Caco-2 (cell line): ENCODE data around the gene GARIN6. TPM values are rescaled to one million over a fixed set of nuclear protein-coding genes. Genes with fewer than 3 reads are reported as not detected.

ENCODE experiments used
- BruUV-seq: library from RNA; stranded (reverse); fragments of 400-500 nt; replicated peaks from 2 replicates; lab custom pipeline; 2021; lab: Mats Ljungman, UMichigan
- CTCF ChIA-PET: fragments of 300-600 bp; sonication (Branson Sonifier 250); formaldehyde crosslinking; loops from one replicate; lab custom pipeline; 2022; ENCODE audit warnings: antibody characterized with exemption; lab: Charles Lee
- POLR2A ChIA-PET: fragments of 300-600 bp; sonication (Branson Sonifier 250); formaldehyde crosslinking; loops from one replicate; lab custom pipeline; 2022; ENCODE audit warnings: antibody characterized with exemption; lab: Charles Lee
- DNase-seq, 2 experiments: peaks; one replicate each; pipeline versions ENCODE4 v3.0.0 to v3.0.0-alpha.2; 2020 to 2022
- H3K27me3 ChIP-seq: replicated peaks from 2 replicates; pipeline ENCODE4 v1.6.0; 2011; ENCODE audit warnings: low read length; ENCODE audit not compliant: control insufficient read depth, insufficient read depth
- H3K36me3 ChIP-seq: 2 replicates; pipeline ENCODE4 v1.5.1; 2011; ENCODE audit warnings: low read length; ENCODE audit not compliant: control insufficient read depth, insufficient read depth
- H3K4me1 ChIP-seq: fragments of 250-450 bp; sonication (Bioruptor Pico); 2 replicates; pipeline ENCODE4 v1.5.1; 2020; ENCODE audit warnings: mild to moderate bottlenecking
- H3K4me3 ChIP-seq: 2 replicates; pipeline ENCODE4 v1.5.1; 2011; ENCODE audit warnings: low read depth, mild to moderate bottlenecking, control low read depth, low read length
- H3K9me3 ChIP-seq: fragments of 250-450 bp; sonication (Bioruptor Pico); 2 replicates; pipeline ENCODE4 v1.5.1; 2020; ENCODE audit warnings: mild to moderate bottlenecking, moderate library complexity
- H3K27ac Mint-ChIP-seq: one replicate; pipeline ENCODE4 v1.8.0; 2022; ENCODE audit warnings: mixed read lengths; ENCODE audit not compliant: unreplicated experiment
- H3K27me3 Mint-ChIP-seq: one replicate; pipeline ENCODE4 v1.8.0; 2022; ENCODE audit warnings: mixed read lengths; ENCODE audit not compliant: insufficient read depth, unreplicated experiment
- H3K36me3 Mint-ChIP-seq: one replicate; pipeline ENCODE4 v1.8.0; 2022; ENCODE audit warnings: mild to moderate bottlenecking, mixed read lengths; ENCODE audit not compliant: insufficient read depth, unreplicated experiment
- H3K4me1 Mint-ChIP-seq: one replicate; pipeline ENCODE4 v1.8.0; 2022; ENCODE audit warnings: low read depth, mixed read lengths; ENCODE audit not compliant: unreplicated experiment
- H3K4me3 Mint-ChIP-seq: one replicate; pipeline ENCODE4 v1.8.0; 2022; ENCODE audit warnings: mild to moderate bottlenecking, moderate library complexity, mixed read lengths; ENCODE audit not compliant: unreplicated experiment
- H3K9me3 Mint-ChIP-seq: one replicate; pipeline ENCODE4 v1.8.0; 2022; ENCODE audit warnings: mixed read lengths; ENCODE audit not compliant: unreplicated experiment
- CTCF ChIP-seq, 2 experiments: fragments of 200-600 bp in 1 of 2; IDR thresholded peaks; 1 replicate in 1 of 2; 2 replicates in 1 of 2; pipeline versions ENCODE4 v1.5.1 to v1.8.0; 2011 to 2022; ENCODE audit warnings: antibody characterized with exemption in 1 of 2, control low read depth in 1 of 2, inconsistent platforms in 1 of 2, low read depth in 1 of 2, low read length in 1 of 2, mild to moderate bottlenecking in 1 of 2, moderate library complexity in 1 of 2; ENCODE audit not compliant: insufficient read depth in 1 of 2, severe bottlenecking in 1 of 2, unreplicated experiment in 1 of 2
- intact Hi-C: fragments of 100-400 bp; cut with micrococcal nuclease; formaldehyde crosslinking; loops from one replicate; pipeline ENCODE4 v1.10.0; 2022; ENCODE audit not compliant: unreplicated experiment
- total RNA-seq: library from RNA; stranded (reverse); gene quantifications from 2 replicates; pipeline ENCODE4 v1.2.3, GENCODE V29; 2022

GARIN6 gene
- total RNA-seq, 1 experiment from 2014 or later, result not detected

- no peak overlapping the region for H3K4me3 Mint-ChIP-seq
- no peaks in the 10 kb centered on the region for H3K4me1 ChIP-seq
- BruUV-seq, result no TSS peak
- H3K9me3 ChIP-seq, result no peaks in the 10 kb centered on the region; the same call in 1 of the 2 replicates
- H3K4me1 Mint-ChIP-seq, result no peaks in the 10 kb centered on the region
- H3K27me3 ChIP-seq, result no peaks in the 10 kb centered on the region
- TF ChIP-seq CTCF (IDR thresholded peaks at IDR 0.05; ENCODE audit: insufficient read depth in 1 of 2, low read depth in 1 of 2, low read length in 1 of 2, severe bottlenecking in 1 of 2, unreplicated experiment in 1 of 2), result no peak
- no peaks in the 10 kb centered on the region for H3K9me3 Mint-ChIP-seq
- CTCF ChIA-PET, result no interaction called here
- no peak overlapping the region for H3K27ac Mint-ChIP-seq
- no peak for DNase-seq
- no peaks in the 10 kb centered on the region for H3K36me3 Mint-ChIP-seq
- POLR2A ChIA-PET, result no interaction called here
- no peaks in the 10 kb centered on the region for H3K27me3 Mint-ChIP-seq
- intact Hi-C loops, result no loop called here
- H3K4me3 ChIP-seq, result no peak overlapping the region
- no peaks in the 10 kb centered on the region for H3K36me3 ChIP-seq
These were observed 20.1 kb upstream of the GARIN6 start for GRCh38 chr12:99627459-99627858.

GRCh38 chr12:99644629-99645028, 2.9 kb upstream of the GARIN6 start:
- TF ChIP-seq CTCF (IDR thresholded peaks at IDR 0.05; ENCODE audit: insufficient read depth in 1 of 2, low read depth in 1 of 2, low read length in 1 of 2, severe bottlenecking in 1 of 2, unreplicated experiment in 1 of 2), result no peak
- intact Hi-C loops, result no loop called here
- Mint-ChIP-seq H3K27ac (no peak overlapping the region), H3K4me3 (no peak overlapping the region), H3K36me3 (no peaks in the 10 kb centered on the region), H3K9me3 (no peaks in the 10 kb centered on the region), H3K4me1 (no peaks in the 10 kb centered on the region), H3K27me3 (peaks cover 5% of the 10 kb centered on the region)
- ChIA-PET POLR2A (no interaction called here), CTCF (no interaction called here)
- no peaks in the 10 kb centered on the region for H3K4me1 ChIP-seq
- no peaks in the 10 kb centered on the region for H3K9me3 ChIP-seq
- no peaks in the 10 kb centered on the region for H3K36me3 ChIP-seq
- BruUV-seq, result no TSS peak
- no peaks in the 10 kb centered on the region for H3K27me3 ChIP-seq
- no peak overlapping the region for H3K4me3 ChIP-seq
- no peak for DNase-seq

- Histone ChIP-seq H3K4me1 (no peaks in the 10 kb centered on the region), H3K36me3 (no peaks in the 10 kb centered on the region), H3K27me3 (no peaks in the 10 kb centered on the region), H3K9me3 (no peaks in the 10 kb centered on the region), H3K4me3 (no peak overlapping the region)
- no peak overlapping the region for H3K27ac Mint-ChIP-seq
- DNase-seq, result no peak
- intact Hi-C loops, result no loop called here
- no peak for TF ChIP-seq CTCF (IDR thresholded peaks at IDR 0.05; ENCODE audit: insufficient read depth in 1 of 2, low read depth in 1 of 2, low read length in 1 of 2, severe bottlenecking in 1 of 2, unreplicated experiment in 1 of 2)
- POLR2A ChIA-PET, result no interaction called here
- CTCF ChIA-PET, result no interaction called here
- H3K4me3 Mint-ChIP-seq, result no peak overlapping the region
- no peaks in the 10 kb centered on the region for H3K4me1 Mint-ChIP-seq
- no peaks in the 10 kb centered on the region for H3K9me3 Mint-ChIP-seq
- no TSS peak for BruUV-seq
- H3K36me3 Mint-ChIP-seq, result no peaks in the 10 kb centered on the region
- H3K27me3 Mint-ChIP-seq, result peaks cover 8% of the 10 kb centered on the region
These were observed 630 bp downstream of the GARIN6 start for GRCh38 chr12:99648183-99648582.
